IMR-90 (cell line): ENCODE measurements around the gene OR6V1. TPM values are rescaled to one million over a fixed set of nuclear protein-coding genes. Genes with fewer than 3 reads are reported as not detected.

Experiments
- ATAC-seq: fragments of 200-7000 bp; cut with Tn5 transposase; 2 replicates; pipeline ENCODE4 v1.9.1; 2020; ENCODE audit warnings: low read depth, mild to moderate bottlenecking, moderate library complexity
- BruUV-seq: library from RNA; stranded (reverse); fragments of 400-500 nt; replicated peaks from 2 replicates; lab custom pipeline; 2021; lab: Mats Ljungman, UMichigan
- CTCF ChIA-PET: fragments of 300-600 bp; formaldehyde crosslinking; extraction: SDS; loops from one replicate; lab custom pipeline; 2021; ENCODE audit warnings: antibody characterized with exemption; lab: Yijun Ruan, JAX
- POLR2A ChIA-PET: fragments of 300-600 bp; sonication (Branson Sonifier 250); formaldehyde crosslinking; loops from one replicate; lab custom pipeline; 2022; ENCODE audit warnings: antibody characterized with exemption; ENCODE audit not compliant: unreplicated experiment; lab: Charles Lee
- DNase-seq: peaks from one replicate; pipeline ENCODE4 v3.0.0; 2013
- H2AFZ ChIP-seq: replicated peaks from 2 replicates; pipeline ENCODE3; 2013; ENCODE audit warnings: low read length, mild to moderate bottlenecking; ENCODE audit not compliant: poor library complexity
- H2AK5ac ChIP-seq: 2 replicates; pipeline ENCODE4 v1.6.1; 2013; ENCODE audit warnings: low read depth, low read length, inconsistent platforms
- H2AK9ac ChIP-seq: replicated peaks from 2 replicates; pipeline ENCODE3; 2013; ENCODE audit warnings: mild to moderate bottlenecking, low read depth, low read length, moderate library complexity; ENCODE audit not compliant: poor library complexity
- H2BK120ac ChIP-seq: 2 replicates; pipeline ENCODE4 v1.6.1; 2013; ENCODE audit warnings: low read depth, low read length, inconsistent platforms
- H2BK15ac ChIP-seq: 3 replicates; pipeline ENCODE4 v1.6.1; 2013; ENCODE audit warnings: low read depth, low read length, inconsistent platforms
- H2BK20ac ChIP-seq: 2 replicates; pipeline ENCODE4 v1.6.1; 2013; ENCODE audit warnings: low read depth, mild to moderate bottlenecking, inconsistent platforms, low read length, moderate library complexity
- H2BK5ac ChIP-seq: 2 replicates; pipeline ENCODE4 v1.6.1; 2013; ENCODE audit warnings: mild to moderate bottlenecking, low read depth, low read length, inconsistent platforms; ENCODE audit not compliant: poor library complexity, severe bottlenecking
- H3K14ac ChIP-seq: replicated peaks from 2 replicates; pipeline ENCODE4 v1.6.1; 2013; ENCODE audit warnings: low read depth, low read length, inconsistent platforms
- H3K18ac ChIP-seq: 2 replicates; pipeline ENCODE4 v1.6.1; 2013; ENCODE audit warnings: low read depth, low read length, control low read depth
- H3K23ac ChIP-seq: 2 replicates; pipeline ENCODE4 v1.6.1; 2013; ENCODE audit warnings: low read depth, low read length, inconsistent platforms
- H3K27ac ChIP-seq: 2 replicates; pipeline ENCODE4 v1.5.1; 2013; ENCODE audit warnings: mild to moderate bottlenecking, control low read depth, low read length; ENCODE audit not compliant: insufficient read depth
- H3K27me3 ChIP-seq: 2 replicates; pipeline ENCODE4 v1.6.1; 2013; ENCODE audit warnings: low read length; ENCODE audit not compliant: control insufficient read depth, insufficient read depth
- H3K36me3 ChIP-seq: 2 replicates; pipeline ENCODE4 v1.6.1; 2013; ENCODE audit warnings: low read length, mixed read lengths; ENCODE audit not compliant: control insufficient read depth, insufficient read depth
- H3K4ac ChIP-seq: 2 replicates; pipeline ENCODE4 v1.6.1; 2013; ENCODE audit warnings: low read depth, low read length, inconsistent platforms
- H3K4me1 ChIP-seq: 2 replicates; pipeline ENCODE4 v1.6.1; 2013; ENCODE audit warnings: low read length, mixed read lengths; ENCODE audit not compliant: control insufficient read depth, insufficient read depth
- H3K4me2 ChIP-seq: 2 replicates; pipeline ENCODE4 v1.6.1; 2013; ENCODE audit warnings: low read depth, mild to moderate bottlenecking, control low read depth, low read length, moderate library complexity
- H3K4me3 ChIP-seq: 2 replicates; pipeline ENCODE4 v1.5.1; 2013; ENCODE audit warnings: low read depth, mild to moderate bottlenecking, control low read depth, low read length, moderate library complexity; ENCODE audit not compliant: insufficient read depth
- H3K56ac ChIP-seq: 2 replicates; pipeline ENCODE4 v1.6.1; 2013; ENCODE audit warnings: low read length, inconsistent platforms; ENCODE audit not compliant: insufficient read depth; ENCODE audit errors: extremely low read depth
- H3K79me1 ChIP-seq, 2 experiments: 2 replicates each; pipeline ENCODE4 v1.6.1; 2013; ENCODE audit warnings: low read length in 2 of 2, inconsistent platforms in 1 of 2, low read depth in 1 of 2
- H3K9ac ChIP-seq: 2 replicates; pipeline ENCODE4 v1.6.1; 2013; ENCODE audit warnings: low read depth, low read length, control low read depth
- H3K9me1 ChIP-seq: 2 replicates; pipeline ENCODE4 v1.6.1; 2013; ENCODE audit warnings: low read length, inconsistent platforms; ENCODE audit not compliant: insufficient read depth
- H3K9me3 ChIP-seq: 2 replicates; pipeline ENCODE4 v1.6.1; 2013; ENCODE audit warnings: low read length; ENCODE audit not compliant: control insufficient read depth, insufficient read depth
- H4K20me1 ChIP-seq: 2 replicates; pipeline ENCODE4 v1.6.1; 2013; ENCODE audit warnings: low read length, inconsistent platforms; ENCODE audit not compliant: insufficient read depth
- H4K5ac ChIP-seq: 2 replicates; pipeline ENCODE4 v1.6.1; 2013; ENCODE audit warnings: mild to moderate bottlenecking, low read depth, low read length, control low read depth
- H4K8ac ChIP-seq, 2 experiments: 2 replicates each; pipeline ENCODE4 v1.6.1; 2013; ENCODE audit warnings: low read depth in 2 of 2, low read length in 2 of 2, control low read depth in 1 of 2, inconsistent platforms in 1 of 2
- H4K91ac ChIP-seq: 2 replicates; pipeline ENCODE4 v1.6.1; 2013; ENCODE audit warnings: low read depth, low read length, inconsistent platforms; ENCODE audit not compliant: insufficient read depth
- CEBPB ChIP-seq: IDR thresholded peaks from 2 replicates; pipeline ENCODE4 v1.6.1; 2012; ENCODE audit warnings: low read depth, low read length, improper control_type of control experiment
- CHD1 ChIP-seq: IDR thresholded peaks from 2 replicates; pipeline ENCODE4 v1.6.1; 2012; ENCODE audit warnings: low read depth, low read length, improper control_type of control experiment
- MAZ ChIP-seq: IDR thresholded peaks from 2 replicates; pipeline ENCODE4 v1.6.1; 2012; ENCODE audit warnings: low read depth, mild to moderate bottlenecking, low read length, improper control_type of control experiment, moderate library complexity, borderline replicate concordance
- RCOR1 ChIP-seq: IDR thresholded peaks from 2 replicates; pipeline ENCODE4 v1.6.1; 2012; ENCODE audit warnings: mild to moderate bottlenecking, low read length, improper control_type of control experiment; ENCODE audit not compliant: insufficient replicate concordance
- RFX5 ChIP-seq: IDR thresholded peaks from 2 replicates; pipeline ENCODE4 v1.8.0; 2012; ENCODE audit warnings: low read depth, mild to moderate bottlenecking, low read length, moderate library complexity
- WGBS, 2 experiments: methylation state at CpG; one replicate each; pipeline versions ENCODE4 v1.1.5 to v1.1.7; 2013; ENCODE audit warnings: missing lambda C conversion rate in 2 of 2; ENCODE audit not compliant: insufficient read length in 1 of 2; ENCODE audit errors: extremely low coverage in 2 of 2; 5-methylcytosine and 5-hydroxymethylcytosine counted together
- dilution Hi-C: fragments of 300-500 bp; cut with HindIII; formaldehyde crosslinking; loops from one replicate; pipeline ENCODE4 v1.14.3; 2018; ENCODE audit warnings: low sequenced_read_pairs; ENCODE audit not compliant: unreplicated experiment
- in situ Hi-C: fragments of 300-500 bp; cut with MboI; formaldehyde crosslinking; loops from 3 replicates; pipeline ENCODE4 v1.14.3; 2019; ENCODE audit warnings: low sequenced_read_pairs, inconsistent platforms, mixed read lengths
- intact Hi-C: fragments of 100-400 bp; cut with micrococcal nuclease; formaldehyde crosslinking; loops from 2 replicates; pipeline ENCODE4 v1.10.0; 2022
- polyA plus RNA-seq, 3 experiments: library from polyadenylated mRNA; depleted of rRNA; stranded (reverse); fragments of >200 nt; gene quantifications; 2 replicates each; pipeline ENCODE4 v1.2.3, GENCODE V29; 2012; ENCODE audit warnings: low replicate concordance in 1 of 3
- total RNA-seq: library from RNA; depleted of rRNA; stranded (reverse); fragments of >200 nt; gene quantifications from 2 replicates; pipeline ENCODE4 v1.2.3, GENCODE V29; 2012
- TF ChIP-seq, protein P1 (sequence below): fragments of 150-350 bp; IDR thresholded peaks from 2 replicates; pipeline ENCODE4 v1.6.1; 2016; ENCODE audit warnings: low read depth, mild to moderate bottlenecking, low read length, moderate library complexity, borderline replicate concordance

OR6V1 gene
- total and polyA plus RNA-seq, 2 of the 4 experiments (the other 2 are of a cell fraction): not detected

DNA sequence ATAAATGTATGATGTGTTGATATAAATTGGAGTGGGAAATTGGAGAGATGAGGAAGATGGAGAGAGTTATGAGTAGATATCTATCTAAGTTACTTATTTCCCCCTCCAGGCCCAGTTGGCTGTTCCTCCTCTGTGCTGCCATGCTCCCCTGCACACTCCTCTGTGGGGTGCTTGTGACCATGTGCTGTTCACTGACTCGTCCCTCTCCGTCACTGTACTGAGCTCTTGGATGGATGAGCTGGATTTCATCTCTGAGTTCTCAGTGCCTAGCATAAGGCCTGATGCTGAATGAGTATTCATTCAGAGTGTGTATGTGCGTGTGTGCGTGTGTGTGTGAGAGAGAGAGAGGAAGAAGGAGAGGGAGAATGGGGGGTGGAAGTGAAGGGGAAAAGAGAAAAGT, 39.7 kb upstream of the OR6V1 start:
- no TSS peak for BruUV-seq

More for the DNA sequence above, 39.7 kb upstream of the OR6V1 start:
- Histone ChIP-seq H2AFZ (no peak overlapping the region), H3K9me1 (no peaks in the 10 kb centered on the region), H3K36me3 (no peaks in the 10 kb centered on the region), H3K4ac (no peak overlapping the region), H3K79me1 (no peaks in the 10 kb centered on the region), H4K91ac (no peak overlapping the region), H2BK120ac (no peak overlapping the region), H3K4me1 (no peaks in the 10 kb centered on the region), H2AK5ac (no peak overlapping the region), H3K18ac (no peak overlapping the region), H3K4me2 (no peak overlapping the region), H3K56ac (no peak overlapping the region), H2AK9ac (no peak overlapping the region), H3K27me3 (no peaks in the 10 kb centered on the region), H3K9ac (no peak overlapping the region), H3K23ac (no peak overlapping the region), H2BK5ac (no peak overlapping the region), H3K9me3 (no peaks in the 10 kb centered on the region), H2BK15ac (no peak overlapping the region), H4K5ac (no peak overlapping the region), H4K20me1 (no peaks in the 10 kb centered on the region), H3K14ac (no peak overlapping the region), H3K4me3 (no peak overlapping the region), H2BK20ac (no peak overlapping the region), H3K27ac (no peak overlapping the region), H4K8ac (no peak overlapping the region)
- 93% methylated on average over 3 of the region's 4 CpGs; no CpG with 5 or more reads in 1 of the 2 experiments for WGBS, 2 experiments
- CTCF ChIA-PET: interaction anchor here (0.8 to 5.3 kb wide), 2 partner anchors 9 to 205 kb away, joined by 5 to 69 read pairs; no protein-coding TSS in a partner anchor
- POLR2A ChIA-PET: no interaction called here
- dilution Hi-C loops (no loop called here), in situ Hi-C loops (loop anchor here (5.0 to 25.0 kb wide), 2 partner anchors 205 to 425 kb away; partner anchors contain the start of gene TAS2R60), intact Hi-C loops (no loop called here)
- TF ChIP-seq RCOR1 (no peak), CHD1 (no peak), MAZ (no peak), CEBPB (no peak), RFX5 (no peak)
- TF ChIP-seq, protein P1, sequence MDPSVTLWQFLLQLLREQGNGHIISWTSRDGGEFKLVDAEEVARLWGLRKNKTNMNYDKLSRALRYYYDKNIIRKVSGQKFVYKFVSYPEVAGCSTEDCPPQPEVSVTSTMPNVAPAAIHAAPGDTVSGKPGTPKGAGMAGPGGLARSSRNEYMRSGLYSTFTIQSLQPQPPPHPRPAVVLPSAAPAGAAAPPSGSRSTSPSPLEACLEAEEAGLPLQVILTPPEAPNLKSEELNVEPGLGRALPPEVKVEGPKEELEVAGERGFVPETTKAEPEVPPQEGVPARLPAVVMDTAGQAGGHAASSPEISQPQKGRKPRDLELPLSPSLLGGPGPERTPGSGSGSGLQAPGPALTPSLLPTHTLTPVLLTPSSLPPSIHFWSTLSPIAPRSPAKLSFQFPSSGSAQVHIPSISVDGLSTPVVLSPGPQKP: no peak
- ATAC-seq: no peak
- no peak for DNase-seq
